AG04450 (cell line): ENCODE measurements around the gene CYP11A1. TPM values are rescaled to one million over a fixed set of nuclear protein-coding genes. Genes with fewer than 3 reads are reported as not detected.

Experiments
- CTCF ChIA-PET: fragments of 300-600, 350-600 bp; formaldehyde crosslinking; extraction: SDS; loops from one replicate; lab custom pipeline; 2022; ENCODE audit warnings: antibody characterized with exemption, inconsistent platforms; lab: Charles Lee
- POLR2A ChIA-PET: fragments of 350-600 bp; formaldehyde crosslinking; extraction: SDS; loops from one replicate; lab custom pipeline; 2021; ENCODE audit warnings: antibody characterized with exemption, inconsistent platforms; lab: Yijun Ruan, JAX
- DNase-seq: peaks from one replicate; pipeline ENCODE4 v3.0.0-alpha.2; 2011; ENCODE audit warnings: low read depth, low spot score
- H3K27ac ChIP-seq: one replicate; pipeline ENCODE4 v1.5.1; 2012; ENCODE audit warnings: low read depth, low read length, control low read depth
- H3K27me3 ChIP-seq: one replicate; pipeline ENCODE4 v1.6.0; 2012; ENCODE audit warnings: low read length; ENCODE audit not compliant: control insufficient read depth, insufficient read depth
- H3K4me3 ChIP-seq: 2 replicates; pipeline ENCODE4 v1.5.1; 2011; ENCODE audit warnings: mild to moderate bottlenecking, low read depth, low read length, control low read depth
- H3K9me3 ChIP-seq: 2 replicates; pipeline ENCODE4 v1.5.1; 2012; ENCODE audit warnings: low read length; ENCODE audit not compliant: control insufficient read depth, insufficient read depth
- polyA plus RNA-seq: library from polyadenylated mRNA; depleted of rRNA; stranded (reverse); fragments of >200 nt; gene quantifications from 2 replicates; pipeline ENCODE4 v1.2.3, GENCODE V29; 2011
- TF ChIP-seq, protein P1 (sequence below): IDR thresholded peaks from 2 replicates; pipeline ENCODE4 v1.5.1; 2011; ENCODE audit warnings: low read depth, low read length, control low read depth, inconsistent platforms

CYP11A1 gene
- polyA plus RNA-seq, 1 experiment, result 0.14 TPM

DNA sequence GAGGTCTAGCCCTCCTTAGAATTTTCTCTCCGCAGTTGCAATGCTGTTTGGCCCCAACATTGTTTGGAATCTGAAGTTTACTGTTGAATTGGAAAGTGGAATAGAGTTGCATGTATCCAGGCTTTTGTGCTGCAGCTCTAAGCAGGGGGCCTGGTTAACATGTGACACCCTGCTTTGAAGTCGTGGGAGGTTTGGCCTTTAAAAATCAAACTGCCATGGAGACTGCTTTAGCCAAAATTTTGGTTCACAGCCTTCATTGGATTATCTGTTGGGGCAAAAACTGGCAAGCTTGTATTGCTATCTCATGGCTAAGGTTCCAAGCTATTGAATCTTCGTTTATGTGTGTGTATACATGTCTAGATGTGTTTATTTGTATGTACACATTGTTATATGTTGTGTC, 15.8 kb downstream of the CYP11A1 start:
- TF ChIP-seq, protein P1, sequence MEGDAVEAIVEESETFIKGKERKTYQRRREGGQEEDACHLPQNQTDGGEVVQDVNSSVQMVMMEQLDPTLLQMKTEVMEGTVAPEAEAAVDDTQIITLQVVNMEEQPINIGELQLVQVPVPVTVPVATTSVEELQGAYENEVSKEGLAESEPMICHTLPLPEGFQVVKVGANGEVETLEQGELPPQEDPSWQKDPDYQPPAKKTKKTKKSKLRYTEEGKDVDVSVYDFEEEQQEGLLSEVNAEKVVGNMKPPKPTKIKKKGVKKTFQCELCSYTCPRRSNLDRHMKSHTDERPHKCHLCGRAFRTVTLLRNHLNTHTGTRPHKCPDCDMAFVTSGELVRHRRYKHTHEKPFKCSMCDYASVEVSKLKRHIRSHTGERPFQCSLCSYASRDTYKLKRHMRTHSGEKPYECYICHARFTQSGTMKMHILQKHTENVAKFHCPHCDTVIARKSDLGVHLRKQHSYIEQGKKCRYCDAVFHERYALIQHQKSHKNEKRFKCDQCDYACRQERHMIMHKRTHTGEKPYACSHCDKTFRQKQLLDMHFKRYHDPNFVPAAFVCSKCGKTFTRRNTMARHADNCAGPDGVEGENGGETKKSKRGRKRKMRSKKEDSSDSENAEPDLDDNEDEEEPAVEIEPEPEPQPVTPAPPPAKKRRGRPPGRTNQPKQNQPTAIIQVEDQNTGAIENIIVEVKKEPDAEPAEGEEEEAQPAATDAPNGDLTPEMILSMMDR, result no peak
- ChIA-PET POLR2A (no interaction called here), CTCF (interaction anchor here (0.6 to 0.7 kb wide), 3 partner anchors 94 to 436 kb away, joined by 3 to 5 read pairs (median 3); no protein-coding TSS in a partner anchor)
- no peak overlapping the region for H3K27ac ChIP-seq
- DNase-seq, result no peak
- H3K27me3 ChIP-seq, result peaks cover 39% of the 10 kb centered on the region
- H3K9me3 ChIP-seq, result peaks cover 3% of the 10 kb centered on the region; the same call in 1 of the 2 replicates
- H3K4me3 ChIP-seq, result no peak overlapping the region

DNA sequence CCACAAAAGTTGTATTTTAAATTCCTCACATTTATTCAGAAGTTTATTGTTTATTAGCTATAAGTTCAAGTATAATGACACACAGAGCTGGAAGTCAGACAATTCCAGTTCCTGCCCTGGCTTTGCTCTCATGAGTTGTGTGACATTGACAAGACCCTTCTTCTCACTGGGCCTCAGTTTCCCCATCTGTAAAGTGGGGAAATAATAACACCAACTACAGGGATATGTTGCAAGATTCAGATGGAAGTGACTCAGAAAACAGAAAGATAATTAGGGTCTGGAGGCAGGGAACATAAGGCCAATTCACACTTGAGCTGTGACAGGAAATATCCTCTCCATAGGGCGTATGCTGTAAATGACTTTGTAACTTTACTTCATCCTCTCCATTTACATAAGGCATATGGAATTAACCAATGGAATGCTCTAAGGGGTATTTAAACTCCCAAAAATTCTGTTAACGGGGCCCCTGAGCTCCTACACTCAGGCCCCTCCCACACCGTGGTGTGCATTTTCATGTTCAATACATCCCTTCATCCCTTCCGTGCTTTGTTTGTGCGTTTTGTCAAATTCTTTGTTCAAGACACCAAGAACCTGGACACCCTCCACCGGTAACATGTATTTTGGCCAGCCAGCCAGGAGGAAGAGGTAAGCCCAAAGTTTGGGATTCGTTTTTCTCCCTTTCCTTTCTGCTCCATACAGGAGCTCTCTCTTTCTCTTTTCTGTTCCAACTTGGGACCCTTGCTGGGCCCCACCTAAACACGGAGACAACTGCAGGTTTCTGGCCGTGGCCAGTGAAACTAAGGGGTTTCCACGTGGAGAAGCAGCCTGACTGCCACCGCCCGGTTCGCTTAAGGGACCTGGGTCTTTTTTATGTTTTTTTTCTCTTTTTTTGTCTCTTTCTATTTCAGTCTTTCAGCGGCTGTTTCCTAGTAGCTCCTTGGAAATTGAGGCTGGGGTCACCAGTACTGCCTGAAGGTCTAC, 16.9 kb downstream of the CYP11A1 start:
- no peak overlapping the region for H3K27ac ChIP-seq
- H3K9me3 ChIP-seq, result peaks cover 3% of the 10 kb centered on the region; the same call in 1 of the 2 replicates
- ChIA-PET CTCF (interaction anchor here (0.6 to 1.0 kb wide), 4 partner anchors 22 to 378 kb away, joined by 3 to 4 read pairs (median 4); no protein-coding TSS in a partner anchor), POLR2A (no interaction called here)
- TF ChIP-seq, protein P1, result no peak
- DNase-seq, result no peak
- H3K27me3 ChIP-seq, result peaks cover 39% of the 10 kb centered on the region
- no peak overlapping the region for H3K4me3 ChIP-seq

DNA sequence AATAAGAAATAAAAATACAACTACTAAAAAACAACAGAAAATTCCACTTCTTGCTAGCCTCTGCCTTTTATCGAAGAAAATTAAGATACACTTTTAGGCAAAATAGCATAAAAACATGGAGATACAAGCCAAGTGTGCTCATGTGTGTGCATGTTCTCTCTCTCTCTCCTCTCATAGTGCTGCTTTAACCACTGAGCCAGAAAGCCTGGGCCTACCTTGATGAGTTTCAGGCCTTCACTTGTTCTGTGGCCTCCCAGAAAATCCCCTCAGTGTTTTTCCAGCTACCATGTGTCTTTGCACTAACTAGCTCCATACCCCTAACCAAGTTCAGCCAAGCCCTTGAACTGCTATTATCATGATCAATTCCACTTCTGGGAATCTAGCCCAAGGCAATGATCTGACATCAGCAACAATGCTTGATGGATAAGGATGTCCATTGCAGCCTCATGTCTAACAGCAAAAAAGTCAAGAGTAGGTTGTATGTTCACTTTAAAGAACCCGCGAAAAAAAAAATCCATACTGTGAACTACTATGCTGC, 18.1 kb downstream of the CYP11A1 start:
- no peak overlapping the region for H3K4me3 ChIP-seq
- TF ChIP-seq, protein P1, result no peak
- ChIA-PET POLR2A (no interaction called here), CTCF (no interaction called here)
- H3K9me3 ChIP-seq, result peaks cover 3% of the 10 kb centered on the region; the same call in 1 of the 2 replicates
- H3K27me3 ChIP-seq, result peaks cover 30% of the 10 kb centered on the region
- no peak for DNase-seq
- H3K27ac ChIP-seq, result no peak overlapping the region

DNA sequence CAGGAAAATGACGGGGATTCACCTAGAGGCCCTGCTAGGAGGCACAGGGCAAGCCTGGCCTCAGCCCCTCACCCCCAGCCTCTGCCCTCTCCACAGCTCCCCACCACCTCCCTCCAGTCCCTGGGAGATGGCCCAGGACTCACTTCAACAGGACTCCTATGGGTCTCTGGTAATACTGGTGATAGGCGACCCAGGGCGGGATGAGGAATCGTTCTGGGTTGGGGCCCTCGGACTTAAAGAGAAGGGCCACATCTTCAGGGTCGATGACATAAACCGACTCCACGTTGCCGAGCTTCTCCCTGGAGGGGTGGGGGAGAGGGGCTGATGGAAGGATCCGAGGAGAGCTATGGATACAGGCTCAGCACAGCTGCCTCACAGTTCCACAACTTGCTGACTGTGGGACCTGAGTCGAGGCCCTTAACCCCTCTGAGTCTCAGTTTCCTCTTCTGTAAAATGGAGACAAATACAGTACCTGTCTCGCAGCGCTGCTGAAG, 19.6 kb downstream of the CYP11A1 start:
- CTCF ChIA-PET, result no interaction called here
- Histone ChIP-seq H3K27me3 (peaks cover 24% of the 10 kb centered on the region), H3K4me3 (no peak overlapping the region), H3K9me3 (no peaks in the 10 kb centered on the region; the same call in 1 of the 2 replicates), H3K27ac (no peak overlapping the region)
- DNase-seq, result no peak
- POLR2A ChIA-PET, result no interaction called here
- TF ChIP-seq, protein P1, result no peak
